GM12892 (cell line): ENCODE measurements around the gene CADPS.

ENCODE experiments used
- POLR2A ChIP-seq: IDR thresholded peaks from 2 replicates; pipeline ENCODE4 v1.6.1; 2011; ENCODE audit warnings: low read depth, low read length, control low read depth
- TAF1 ChIP-seq: IDR thresholded peaks from 2 replicates; pipeline ENCODE4 v1.6.1; 2011; ENCODE audit warnings: low read depth, mild to moderate bottlenecking, control low read depth, low read length, borderline replicate concordance

DNA sequence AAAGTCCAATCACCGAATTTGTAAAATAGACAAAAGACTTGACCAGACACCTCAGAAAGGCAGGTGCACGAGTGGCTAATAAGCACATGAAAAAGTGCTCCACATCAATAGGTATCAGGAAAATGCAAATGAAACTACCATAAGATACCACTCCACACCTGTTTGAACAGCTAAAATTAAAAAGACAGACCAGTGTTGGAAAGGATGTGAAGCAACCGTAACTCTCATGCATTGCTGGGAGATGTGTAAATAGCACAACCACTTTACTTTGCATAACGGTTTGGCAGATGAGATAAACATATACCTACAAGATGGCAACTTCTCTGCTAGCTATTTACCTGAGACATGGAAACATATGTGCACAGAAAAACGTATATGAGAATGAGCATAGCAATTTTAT, 56.9 kb downstream of the CADPS start:
- no peak for TF ChIP-seq POLR2A
- TF ChIP-seq TAF1 = no peak
